Epithelial cell of proximal tubule (primary cell): Measurements from ENCODE around the gene ARF1. TPM values are rescaled to one million over a fixed set of nuclear protein-coding genes. Genes with fewer than 3 reads are reported as not detected.
A peak's percentile ranks its signal among the peaks of the same experiment; 100 is the strongest.
"Not testable (repeated sequence)": the region's sequence is repeated elsewhere in the genome, so short reads cannot be mapped to it uniquely, and the experiment has no call there.

ENCODE experiments used
- DNase-seq: peaks from one replicate; pipeline ENCODE4 v3.0.0-alpha.2; 2011; ENCODE audit warnings: low read depth
- H3K4me3 ChIP-seq: 2 replicates; pipeline ENCODE4 v1.5.1; 2011; ENCODE audit warnings: low read depth, mild to moderate bottlenecking, low read length
- CTCF ChIP-seq: conservative IDR thresholded peaks from 2 replicates; pipeline ENCODE4 v1.5.1; 2012; ENCODE audit warnings: low read depth, mild to moderate bottlenecking, low read length
- total RNA-seq: library from RNA; depleted of rRNA; stranded (reverse); fragments of >200 nt; gene quantifications from 2 replicates; pipeline ENCODE4 v1.2.3, GENCODE V29; 2015

Gene ARF1
- total RNA-seq, 1 donor from 2014 or later, result 303 TPM

- peak; percentile 5 for TF ChIP-seq CTCF
- no peak for DNase-seq
- peak within 1 kb of the TSS; percentile 100 for H3K4me3 ChIP-seq
These were observed 26.8 kb downstream of the ARF1 start, which contains the start of gene MRPL55 for GRCh38 chr1:228109073-228109961. Gene MRPL55 (minus strand): TSS chr1:228109299. CDS start chr1:228108260, 1,039 bp downstream.

- TF ChIP-seq CTCF, result no peak
- no peak for DNase-seq
- peak overlapping the region; percentile 100 for H3K4me3 ChIP-seq
These were observed 27.5 kb downstream of the ARF1 start for GRCh38 chr1:228109962-228110488.

- H3K4me3 ChIP-seq, result peak overlapping the region; percentile 100
- no peak for TF ChIP-seq CTCF
- DNase-seq, result no peak
These were observed 28.0 kb downstream of the ARF1 start for GRCh38 chr1:228110556-228110955.

GRCh38 chr1:228111315-228111714, 28.8 kb downstream of the ARF1 start:
- not testable (repeated sequence) for H3K4me3 ChIP-seq, DNase-seq

- no peak for TF ChIP-seq CTCF
- no peak overlapping the region for H3K4me3 ChIP-seq
- DNase-seq, result no peak
These were observed 29.7 kb downstream of the ARF1 start for GRCh38 chr1:228112167-228112566.

- DNase-seq, result no peak
- H3K4me3 ChIP-seq, result no peak overlapping the region
- TF ChIP-seq CTCF, result no peak
These were observed 30.1 kb downstream of the ARF1 start for GRCh38 chr1:228112617-228113016.

GRCh38 chr1:228114827-228115226, 32.3 kb downstream of the ARF1 start:
- no peak overlapping the region for H3K4me3 ChIP-seq

More at GRCh38 chr1:228114827-228115226, 32.3 kb downstream of the ARF1 start:
- TF ChIP-seq CTCF, result no peak
- no peak for DNase-seq
